Vagina (tissue), 2 donors: Measurements from ENCODE around the gene DGLUCY.

Source experiments
- POLR2A ChIP-seq, 2 donors: fragments of 450-650 bp; IDR thresholded peaks; one replicate each; pipeline ENCODE4 v1.6.1; 2017; ENCODE audit warnings: antibody characterized with exemption in 2 of 2, mild to moderate bottlenecking in 2 of 2, moderate library complexity in 2 of 2
- TF ChIP-seq, protein P1 (sequence below), 3 experiments: fragments of 450-650 bp in 2 of 3; fragments of 200-600 bp in 1 of 3; sonication (generic) in 1 of 3; IDR thresholded peaks; one replicate each; pipeline ENCODE4 v1.5.1; 2017 to 2019; ENCODE audit warnings: antibody characterized with exemption in 3 of 3, mild to moderate bottlenecking in 2 of 3, moderate library complexity in 2 of 3

DNA sequence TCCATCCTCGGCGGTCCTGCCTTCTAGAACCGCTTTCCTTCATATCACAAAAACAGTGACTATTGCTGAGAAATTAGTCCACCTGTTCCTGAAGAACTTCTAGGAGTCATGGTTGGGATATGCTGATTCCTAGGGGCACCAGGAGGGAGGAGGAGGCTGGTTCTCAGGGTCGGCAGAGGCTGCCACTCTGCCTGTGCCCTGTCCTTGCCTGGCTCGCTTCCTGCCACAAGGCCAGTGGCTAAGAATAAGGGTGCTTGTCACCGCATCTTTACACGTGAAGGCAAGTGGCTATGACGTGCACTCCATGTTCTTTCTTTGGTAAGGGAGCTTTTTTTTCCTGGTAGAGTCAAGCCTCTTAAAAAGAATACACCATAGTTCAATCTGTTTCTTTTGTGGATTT is 18.7 kb upstream of the DGLUCY start:
- TF ChIP-seq, protein P1, sequence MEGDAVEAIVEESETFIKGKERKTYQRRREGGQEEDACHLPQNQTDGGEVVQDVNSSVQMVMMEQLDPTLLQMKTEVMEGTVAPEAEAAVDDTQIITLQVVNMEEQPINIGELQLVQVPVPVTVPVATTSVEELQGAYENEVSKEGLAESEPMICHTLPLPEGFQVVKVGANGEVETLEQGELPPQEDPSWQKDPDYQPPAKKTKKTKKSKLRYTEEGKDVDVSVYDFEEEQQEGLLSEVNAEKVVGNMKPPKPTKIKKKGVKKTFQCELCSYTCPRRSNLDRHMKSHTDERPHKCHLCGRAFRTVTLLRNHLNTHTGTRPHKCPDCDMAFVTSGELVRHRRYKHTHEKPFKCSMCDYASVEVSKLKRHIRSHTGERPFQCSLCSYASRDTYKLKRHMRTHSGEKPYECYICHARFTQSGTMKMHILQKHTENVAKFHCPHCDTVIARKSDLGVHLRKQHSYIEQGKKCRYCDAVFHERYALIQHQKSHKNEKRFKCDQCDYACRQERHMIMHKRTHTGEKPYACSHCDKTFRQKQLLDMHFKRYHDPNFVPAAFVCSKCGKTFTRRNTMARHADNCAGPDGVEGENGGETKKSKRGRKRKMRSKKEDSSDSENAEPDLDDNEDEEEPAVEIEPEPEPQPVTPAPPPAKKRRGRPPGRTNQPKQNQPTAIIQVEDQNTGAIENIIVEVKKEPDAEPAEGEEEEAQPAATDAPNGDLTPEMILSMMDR (IDR thresholded peaks at IDR 0.05): no peak
- no peak for TF ChIP-seq POLR2A (IDR thresholded peaks at IDR 0.05)
